ENCODE data around the gene SORBS1.
"Not testable (repeated sequence)": the region's sequence is repeated elsewhere in the genome, so short reads cannot be mapped to it uniquely, and the experiment has no call there.

The SORBS1 gene

GRCh38 chr10:95485056-95485844, 75.9 kb downstream of the SORBS1 start:
- no peak for DNase-seq (ENCODE audit: low read depth in 2 of 2)

- DNase-seq (ENCODE audit: low read depth in 2 of 2) = no peak
These were observed 78.5 kb downstream of the SORBS1 start for GRCh38 chr10:95482501-95483233.

GRCh38 chr10:95480901-95481491, 80.2 kb downstream of the SORBS1 start:
- no peak for DNase-seq (ENCODE audit: low read depth in 2 of 2)

GRCh38 chr10:95480102-95480900, 80.9 kb downstream of the SORBS1 start:
- DNase-seq (ENCODE audit: low read depth in 2 of 2) = no peak

GRCh38 chr10:95478935-95479334, 82.2 kb downstream of the SORBS1 start:
- DNase-seq (ENCODE audit: low read depth in 2 of 2) = no peak

GRCh38 chr10:95478185-95478584, 83.0 kb downstream of the SORBS1 start:
- DNase-seq (ENCODE audit: low read depth in 2 of 2) = no peak

- no peak for DNase-seq (ENCODE audit: low read depth in 2 of 2)
These were observed 84.0 kb downstream of the SORBS1 start for GRCh38 chr10:95477175-95477520.

- no peak for DNase-seq (ENCODE audit: low read depth in 2 of 2)
These were observed 84.5 kb downstream of the SORBS1 start for GRCh38 chr10:95476469-95477174.

GRCh38 chr10:95475827-95476468, 85.2 kb downstream of the SORBS1 start:
- no peak for DNase-seq (ENCODE audit: low read depth in 2 of 2)

GRCh38 chr10:95475003-95475383, 86.2 kb downstream of the SORBS1 start:
- DNase-seq (ENCODE audit: low read depth in 2 of 2) = no peak

GRCh38 chr10:95474228-95475002, 86.8 kb downstream of the SORBS1 start:
- DNase-seq (ENCODE audit: low read depth in 2 of 2) = no peak

- DNase-seq (ENCODE audit: low read depth in 2 of 2) = no peak
These were observed 88.7 kb downstream of the SORBS1 start for GRCh38 chr10:95472304-95473088.

- no peak for DNase-seq (ENCODE audit: low read depth in 2 of 2)
These were observed 91.5 kb downstream of the SORBS1 start for GRCh38 chr10:95469676-95470075.

- DNase-seq (ENCODE audit: low read depth in 2 of 2) = no peak
These were observed 91.9 kb downstream of the SORBS1 start for GRCh38 chr10:95469251-95469650.

- DNase-seq (ENCODE audit: low read depth in 2 of 2) = not testable (repeated sequence)
These were observed 93.5 kb downstream of the SORBS1 start for GRCh38 chr10:95467642-95468041.

GRCh38 chr10:95467162-95467599, 94.0 kb downstream of the SORBS1 start:
- no peak for DNase-seq (ENCODE audit: low read depth in 2 of 2)

GRCh38 chr10:95466436-95466835, 94.7 kb downstream of the SORBS1 start:
- no peak for DNase-seq (ENCODE audit: low read depth in 2 of 2)

- DNase-seq (ENCODE audit: low read depth in 2 of 2) = no peak
These were observed 96.9 kb downstream of the SORBS1 start for GRCh38 chr10:95464280-95464679.

Data from stimulated activated CD4-positive, alpha-beta T cell treated with anti-CD3 and anti-CD28 coated beads, Interleukin-1b, Interleukin-23, amount 100 ng/mL, for 4 hours (primary cell).